ENCODE measurements around the gene TSEN15. TPM values are rescaled to one million over a fixed set of nuclear protein-coding genes. Genes with fewer than 3 reads are reported as not detected.

Gene TSEN15
- total RNA-seq, 1 experiment from 2014 or later, result 31.1 TPM

- TF ChIP-seq REST (IDR thresholded peaks at IDR 0.05; ENCODE audit: low read depth) (no peak), EZH2 (IDR thresholded peaks at IDR 0.05) (no peak), FOSL1 (IDR thresholded peaks at IDR 0.05; ENCODE audit: low read depth) (no peak)
Measured at GRCh38 chr1:184020328-184020727, 31.2 kb upstream of the TSEN15 start (continued).

- intact Hi-C loops (cut with micrococcal nuclease), result no loop called here
- DNase-seq (ENCODE audit: low read depth, low spot score) (no peak), ATAC-seq (no peak)
- H2AFZ ChIP-seq (ENCODE audit: low read depth, low read length, poor library complexity, severe bottlenecking), result no peak overlapping the region
- no peak overlapping the region for H3K4me3 ChIP-seq (replicated peaks in 1 of 2; ENCODE audit: low read depth in 1 of 2, low read length in 2 of 2)
- no peak overlapping the region for H3K9ac ChIP-seq (ENCODE audit: low read length)
- no peaks in the 10 kb centered on the region for H3K79me2 ChIP-seq (ENCODE audit: insufficient read depth, low read length)
- no peak overlapping the region for H3K27ac ChIP-seq (ENCODE audit: low read depth, low read length)
- H3K9me2 ChIP-seq (ENCODE audit: insufficient read depth), result no peaks in the 10 kb centered on the region
- TF ChIP-seq EZH2phosphoT487 (IDR thresholded peaks at IDR 0.05; ENCODE audit: borderline replicate concordance) (no peak), EGR1 (IDR thresholded peaks at IDR 0.05; ENCODE audit: low read depth) (no peak), ZBTB33 (IDR thresholded peaks at IDR 0.05; ENCODE audit: extremely low read depth, insufficient replicate concordance, low read length) (no peak), SP1 (IDR thresholded peaks at IDR 0.05; ENCODE audit: low read depth) (no peak), ZNF274 (IDR thresholded peaks at IDR 0.05; ENCODE audit: low read depth, low read length) (no peak), POLR2A (IDR thresholded peaks at IDR 0.05; ENCODE audit: borderline replicate concordance, extremely low read depth, insufficient read depth, insufficient read length) (no peak)
- CTCF ChIA-PET, result no interaction called here
- peaks cover 2 to 13% of the 10 kb centered on the region in 2 experiments; a peak in 2 of 4 replicates for H3K4me1 ChIP-seq (ENCODE audit: control insufficient read depth in 1 of 2, insufficient read depth in 2 of 2, low read length in 2 of 2)
- no peaks in the 10 kb centered on the region for H4K20me1 ChIP-seq (ENCODE audit: insufficient read depth)
- RAD21 ChIA-PET (ENCODE audit: low non-redundant PET in 1 of 2, low total read pairs in 2 of 2, uncharacterized antibody in 2 of 2, unreplicated experiment in 2 of 2), result no interaction called here
- H3K9me3 ChIP-seq (ENCODE audit: control insufficient read depth in 1 of 2, insufficient read depth in 1 of 2, low read depth in 1 of 2, low read length in 2 of 2), result no peaks in the 10 kb centered on the region
- BruUV-seq (replicated peaks), result no TSS peak
- no peaks in the 10 kb centered on the region for H3K27me3 ChIP-seq (ENCODE audit: insufficient read depth, low read length)
- POLR2A ChIA-PET, result no interaction called here
- H3K36me3 ChIP-seq (ENCODE audit: control insufficient read depth in 1 of 2, insufficient read depth in 2 of 2, low read length in 2 of 2), result no peaks in the 10 kb centered on the region
- H3K4me2 ChIP-seq (ENCODE audit: low read length), result no peak overlapping the region
Measured at GRCh38 chr1:184020855-184021254, 30.7 kb upstream of the TSEN15 start.
